Esophagus (tissue), 2 donors: ENCODE results near the gene LMO7. TPM values are rescaled to one million over a fixed set of nuclear protein-coding genes. Genes with fewer than 3 reads are reported as not detected.
A peak's percentile ranks its signal among the peaks of the same experiment; 100 is the strongest.

Source experiments
- H3K27ac ChIP-seq, 2 donors: one replicate each; pipeline ENCODE4 v1.5.1; 2013; ENCODE audit warnings: low read depth in 2 of 2, mild to moderate bottlenecking in 2 of 2, inconsistent platforms in 1 of 2, low read length in 1 of 2, moderate library complexity in 1 of 2
- H3K27me3 ChIP-seq, 2 donors: one replicate each; pipeline ENCODE4 v1.6.1; 2013; ENCODE audit warnings: low read length in 2 of 2, control low read depth in 1 of 2, mild to moderate bottlenecking in 1 of 2; ENCODE audit not compliant: insufficient read depth in 2 of 2, control insufficient read depth in 1 of 2
- H3K36me3 ChIP-seq, 2 donors: one replicate each; pipeline ENCODE4 v1.6.1; 2013; ENCODE audit warnings: low read length in 1 of 2; ENCODE audit not compliant: control insufficient read depth in 2 of 2, insufficient read depth in 2 of 2
- H3K4me1 ChIP-seq, 2 donors: one replicate each; pipeline ENCODE4 v1.6.1; 2013; ENCODE audit warnings: low read length in 1 of 2; ENCODE audit not compliant: control insufficient read depth in 2 of 2, insufficient read depth in 2 of 2
- H3K4me3 ChIP-seq, 2 donors: one replicate each; pipeline ENCODE4 v1.5.1; 2013; ENCODE audit warnings: low read length in 2 of 2, mild to moderate bottlenecking in 2 of 2, low read depth in 1 of 2, moderate library complexity in 1 of 2
- H3K9me3 ChIP-seq, 2 donors: one replicate each; pipeline ENCODE4 v1.6.1; 2013; ENCODE audit warnings: mild to moderate bottlenecking in 2 of 2, low read depth in 1 of 2, low read length in 1 of 2, moderate library complexity in 1 of 2; ENCODE audit not compliant: control insufficient read depth in 2 of 2, insufficient read depth in 1 of 2
- WGBS, 2 donors: extraction: QIAGEN DNeasy Blood & Tissue Kit; methylation state at CpG; one replicate each; pipeline ENCODE4 v1.1.7; 2013; 5-methylcytosine and 5-hydroxymethylcytosine counted together
- polyA plus RNA-seq, 2 donors: library from polyadenylated mRNA; stranded (reverse); fragments of 200-250 nt; gene quantifications; one replicate each; pipeline ENCODE4 v1.2.3, GENCODE V29; 2013
- donor health status: healthy with polysubstance abuse.
- donor health status: Bipolar disorder and iron deficiency.

LMO7 gene
- polyA plus RNA-seq, 2 donors = 115 to 253 TPM

GRCh38 chr13:75620020-75620419, 16.1 kb upstream of the LMO7 start:
- no peaks in the 10 kb centered on the region for H3K36me3 ChIP-seq
- H3K9me3 ChIP-seq = no peaks in the 10 kb centered on the region
- no peak overlapping the region for H3K27ac ChIP-seq
- no peak overlapping the region for H3K4me3 ChIP-seq
- WGBS, 2 donors = 54 to 56% methylated on average over 1 of the region's 1 CpG
- no peaks in the 10 kb centered on the region for H3K27me3 ChIP-seq
- no peaks in the 10 kb centered on the region for H3K4me1 ChIP-seq

GRCh38 chr13:75621147-75621546, 15.0 kb upstream of the LMO7 start:
- Histone ChIP-seq H3K27ac (no peak overlapping the region), H3K4me1 (no peaks in the 10 kb centered on the region), H3K27me3 (no peaks in the 10 kb centered on the region), H3K9me3 (no peaks in the 10 kb centered on the region), H3K4me3 (no peak overlapping the region), H3K36me3 (no peaks in the 10 kb centered on the region)
- 67 to 77% methylated on average over 2 of the region's 2 CpGs for WGBS, 2 donors

- Histone ChIP-seq H3K27ac (no peak overlapping the region), H3K4me1 (no peaks in the 10 kb centered on the region), H3K4me3 (no peak overlapping the region), H3K9me3 (no peaks in the 10 kb centered on the region), H3K36me3 (no peaks in the 10 kb centered on the region), H3K27me3 (no peaks in the 10 kb centered on the region)
- WGBS, 2 donors = 83 to 84% methylated on average over 4 of the region's 4 CpGs
Observed at GRCh38 chr13:75628801-75629200, 7.3 kb upstream of the LMO7 start.

GRCh38 chr13:75633285-75633684, 2.8 kb upstream of the LMO7 start:
- Histone ChIP-seq H3K4me1 (peaks cover 4 to 9% of the 10 kb centered on the region in 2 donors), H3K36me3 (no peaks in the 10 kb centered on the region), H3K27me3 (no peaks in the 10 kb centered on the region), H3K4me3 (no peak overlapping the region), H3K27ac (no peak overlapping the region), H3K9me3 (no peaks in the 10 kb centered on the region)
- WGBS, 2 donors = 15 to 23% methylated on average over 2 of the region's 2 CpGs

GRCh38 chr13:75635101-75635827, 866 bp upstream of the LMO7 start:
- Histone ChIP-seq H3K9me3 (no peaks in the 10 kb centered on the region), H3K36me3 (no peaks in the 10 kb centered on the region), H3K27ac (peak overlapping the region in 1 of 2 donors; percentile 47), H3K27me3 (no peaks in the 10 kb centered on the region), H3K4me1 (peaks cover 4 to 9% of the 10 kb centered on the region in 2 donors), H3K4me3 (peak overlapping the region; percentile 62 to 71)
- WGBS, 2 donors = 18 to 24% methylated on average over 48 to 49 of the region's 49 CpGs

GRCh38 chr13:75636436-75637180, 478 bp downstream of the LMO7 start:
- Histone ChIP-seq H3K4me3 (peak overlapping the region; percentile 62 to 71), H3K36me3 (no peaks in the 10 kb centered on the region), H3K27ac (no peak overlapping the region), H3K27me3 (no peaks in the 10 kb centered on the region), H3K9me3 (no peaks in the 10 kb centered on the region), H3K4me1 (peaks cover 4 to 9% of the 10 kb centered on the region in 2 donors)
- WGBS, 2 donors = 1 to 2% methylated on average over 58 of the region's 58 CpGs

GRCh38 chr13:75637181-75637750, 1.1 kb downstream of the LMO7 start:
- Histone ChIP-seq H3K4me3 (peak overlapping the region in 1 of 2 donors; percentile 62), H3K27me3 (no peaks in the 10 kb centered on the region), H3K9me3 (no peaks in the 10 kb centered on the region), H3K36me3 (no peaks in the 10 kb centered on the region), H3K4me1 (peaks cover 4 to 9% of the 10 kb centered on the region in 2 donors), H3K27ac (no peak overlapping the region)
- 19 to 31% methylated on average over 17 of the region's 17 CpGs for WGBS, 2 donors

- peaks cover 4 to 9% of the 10 kb centered on the region in 2 donors for H3K4me1 ChIP-seq
- 89 to 98% methylated on average over 2 of the region's 2 CpGs for WGBS, 2 donors
- H3K36me3 ChIP-seq = no peaks in the 10 kb centered on the region
- no peaks in the 10 kb centered on the region for H3K9me3 ChIP-seq
- H3K27me3 ChIP-seq = no peaks in the 10 kb centered on the region
- no peak overlapping the region for H3K4me3 ChIP-seq
- no peak overlapping the region for H3K27ac ChIP-seq
Observed at GRCh38 chr13:75639454-75639853, 3.3 kb downstream of the LMO7 start.

GRCh38 chr13:75641026-75641425, 4.9 kb downstream of the LMO7 start:
- Histone ChIP-seq H3K27ac (no peak overlapping the region), H3K27me3 (no peaks in the 10 kb centered on the region), H3K4me3 (no peak overlapping the region), H3K9me3 (no peaks in the 10 kb centered on the region), H3K4me1 (peaks cover 4 to 5% of the 10 kb centered on the region in 2 donors), H3K36me3 (no peaks in the 10 kb centered on the region)
- 94% methylated on average over 6 of the region's 6 CpGs for whole genome bisulfite sequencing, 2 donors
